ENCODE measurements around the gene NDUFA12. TPM values are rescaled to one million over a fixed set of nuclear protein-coding genes. Genes with fewer than 3 reads are reported as not detected.

NDUFA12 gene
- total RNA-seq, 1 donor from 2014 or later = 79.3 TPM

DNA sequence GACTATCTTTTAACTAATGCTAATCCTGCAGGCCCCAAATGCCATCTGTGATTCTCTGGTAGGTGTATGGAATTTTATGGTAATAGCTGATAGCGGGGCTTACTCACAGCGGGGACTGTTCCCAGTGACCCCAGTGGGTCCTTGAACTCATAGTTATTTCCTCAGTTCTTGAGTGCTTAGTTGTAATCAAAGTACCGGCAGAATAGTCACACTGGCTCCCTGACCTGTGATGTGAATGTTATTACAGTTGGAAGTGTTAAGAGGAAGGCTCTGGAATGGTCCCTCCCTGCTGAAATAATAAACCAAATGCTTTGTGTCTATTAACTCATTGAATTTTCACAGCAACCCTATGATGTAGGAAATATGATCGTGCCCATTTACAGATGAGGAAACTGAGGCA is 78.3 kb downstream of the NDUFA12 start:
- intact Hi-C loops (cut with DNase I) = no loop called here

GRCh38 chr12:94922561-94922960 is 80.9 kb downstream of the NDUFA12 start:
- Histone ChIP-seq H3K4me3 (no peak overlapping the region), H3K4me1 (no peaks in the 10 kb centered on the region), H3K27me3 (no peaks in the 10 kb centered on the region), H3K36me3 (no peaks in the 10 kb centered on the region), H3K27ac (no peak overlapping the region), H3K9me3 (no peaks in the 10 kb centered on the region)
- no peak for DNase-seq (ENCODE audit: extremely low spot score in 2 of 2)
- intact Hi-C loops (cut with DNase I) = no loop called here
- TF ChIP-seq POLR2AphosphoS5 (IDR thresholded peaks at IDR 0.05; ENCODE audit: insufficient read depth in 1 of 2, low read depth in 1 of 2) (no peak), POLR2A (IDR thresholded peaks at IDR 0.05) (no peak), CTCF (IDR thresholded peaks at IDR 0.05) (no peak)

More for the DNA sequence above, 78.3 kb downstream of the NDUFA12 start:
- no peak for DNase-seq (ENCODE audit: extremely low spot score in 2 of 2)
- TF ChIP-seq POLR2A (IDR thresholded peaks at IDR 0.05) (no peak), POLR2AphosphoS5 (IDR thresholded peaks at IDR 0.05; ENCODE audit: insufficient read depth in 1 of 2, low read depth in 1 of 2) (no peak), CTCF (IDR thresholded peaks at IDR 0.05) (no peak)
- H3K27me3 ChIP-seq = no peaks in the 10 kb centered on the region
- no peak overlapping the region for H3K4me3 ChIP-seq
- no peak overlapping the region for H3K27ac ChIP-seq
- H3K36me3 ChIP-seq = no peaks in the 10 kb centered on the region
- H3K4me1 ChIP-seq = no peaks in the 10 kb centered on the region
- H3K9me3 ChIP-seq = no peaks in the 10 kb centered on the region

Other genes starting within 250 kb of the NDUFA12 start
- gene NR2C1, start 69.9 kb upstream of the NDUFA12 start, total RNA-seq = 49.4 TPM
- 17.7 TPM for gene FGD6, start 213.8 kb upstream of the NDUFA12 start, total RNA-seq
- gene VEZT, start 214.1 kb upstream of the NDUFA12 start, total RNA-seq = 63.3 TPM

Measured in vagina (tissue), 2 donors.